Measurements from ENCODE around the gene BTLA.

The BTLA gene

DNA sequence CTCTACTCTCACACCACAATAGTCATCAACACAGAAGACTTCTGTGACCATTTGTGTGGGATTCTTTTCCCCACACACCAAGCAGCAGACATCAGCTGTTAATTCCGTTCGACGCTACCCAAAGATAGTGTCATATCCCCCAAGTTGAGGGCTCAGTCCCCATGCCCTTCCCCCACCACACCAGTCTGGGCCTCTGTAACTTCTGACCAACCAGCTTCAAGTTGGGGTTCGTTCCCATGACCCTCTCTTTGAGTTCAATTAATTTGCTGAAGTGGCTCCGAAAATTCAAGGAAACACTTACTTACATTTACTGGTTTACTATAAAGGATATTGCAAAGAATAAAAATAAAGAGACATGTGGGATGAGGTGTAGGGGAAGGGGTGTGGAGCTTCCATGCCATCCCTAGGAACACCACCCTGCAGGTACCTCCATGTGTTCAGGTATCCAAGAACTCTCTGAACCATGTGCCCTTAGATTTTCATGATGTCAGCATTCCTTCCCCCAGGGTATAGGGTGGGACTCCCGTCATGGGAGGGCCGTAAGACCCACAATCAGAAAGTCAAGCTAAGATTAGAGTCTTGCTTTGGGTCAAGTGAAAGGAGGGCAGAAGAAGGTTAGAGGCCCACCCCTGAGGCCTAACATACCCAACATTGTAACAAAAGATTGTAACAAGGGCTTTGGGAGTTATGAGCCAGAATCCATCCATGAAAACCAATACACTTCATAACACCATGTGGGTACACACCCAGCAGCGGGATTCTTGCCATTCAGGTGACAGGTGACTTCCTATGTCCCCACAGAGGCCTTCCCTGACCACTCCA, 82.7 kb downstream of the BTLA start:
- H3K27ac ChIP-seq = no peak overlapping the region
- no peak for TF ChIP-seq ZFX (IDR thresholded peaks at IDR 0.05; ENCODE audit: borderline replicate concordance)
- TF ChIP-seq, protein P1, sequence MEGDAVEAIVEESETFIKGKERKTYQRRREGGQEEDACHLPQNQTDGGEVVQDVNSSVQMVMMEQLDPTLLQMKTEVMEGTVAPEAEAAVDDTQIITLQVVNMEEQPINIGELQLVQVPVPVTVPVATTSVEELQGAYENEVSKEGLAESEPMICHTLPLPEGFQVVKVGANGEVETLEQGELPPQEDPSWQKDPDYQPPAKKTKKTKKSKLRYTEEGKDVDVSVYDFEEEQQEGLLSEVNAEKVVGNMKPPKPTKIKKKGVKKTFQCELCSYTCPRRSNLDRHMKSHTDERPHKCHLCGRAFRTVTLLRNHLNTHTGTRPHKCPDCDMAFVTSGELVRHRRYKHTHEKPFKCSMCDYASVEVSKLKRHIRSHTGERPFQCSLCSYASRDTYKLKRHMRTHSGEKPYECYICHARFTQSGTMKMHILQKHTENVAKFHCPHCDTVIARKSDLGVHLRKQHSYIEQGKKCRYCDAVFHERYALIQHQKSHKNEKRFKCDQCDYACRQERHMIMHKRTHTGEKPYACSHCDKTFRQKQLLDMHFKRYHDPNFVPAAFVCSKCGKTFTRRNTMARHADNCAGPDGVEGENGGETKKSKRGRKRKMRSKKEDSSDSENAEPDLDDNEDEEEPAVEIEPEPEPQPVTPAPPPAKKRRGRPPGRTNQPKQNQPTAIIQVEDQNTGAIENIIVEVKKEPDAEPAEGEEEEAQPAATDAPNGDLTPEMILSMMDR (IDR thresholded peaks at IDR 0.05) = no peak

DNA sequence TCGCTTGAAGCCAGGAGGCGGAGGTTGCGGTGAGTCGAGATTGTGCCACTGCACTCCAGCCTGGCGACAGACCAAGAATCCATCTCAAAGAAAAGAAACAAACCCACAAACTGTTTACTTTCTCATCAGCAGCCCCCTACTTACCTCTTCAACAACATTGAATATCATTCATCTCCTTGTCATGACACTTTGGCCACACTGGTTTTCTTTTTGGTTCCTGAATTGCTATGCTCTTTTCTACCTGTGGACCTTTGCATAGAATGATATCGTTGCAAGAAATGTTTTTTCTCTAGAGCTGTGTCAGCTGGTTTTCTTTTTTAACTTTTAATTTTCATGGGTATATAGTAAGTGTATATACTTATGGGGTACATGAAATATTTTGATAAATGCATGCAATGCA, 83.9 kb downstream of the BTLA start:
- no peak overlapping the region for H3K27ac ChIP-seq
- TF ChIP-seq, protein P1 (IDR thresholded peaks at IDR 0.05) = no peak
- TF ChIP-seq ZFX (IDR thresholded peaks at IDR 0.05; ENCODE audit: borderline replicate concordance) = no peak
